Measurements from ENCODE around the gene ANKRD16. TPM values are rescaled to one million over a fixed set of nuclear protein-coding genes. Genes with fewer than 3 reads are reported as not detected.

Gene ANKRD16
- total RNA-seq, 1 donor from 2014 or later, result 5.9 TPM

GRCh38 chr10:5813341-5814109, 76.2 kb downstream of the ANKRD16 start, which contains the start of gene GDI2:
Gene GDI2, minus strand, starts transcription at chr10:5813434. Its CDS starts 176 bp downstream, at chr10:5813258.
- Histone ChIP-seq H2AFZ (replicated peaks) (peak within 1 kb of the TSS; percentile 73), H3F3A (ENCODE audit: low read depth) (peaks cover 26% of the 10 kb centered on the region), H3K27ac (peak within 1 kb of the TSS; percentile 94), H3K9ac (peak within 1 kb of the TSS; percentile 91), H3K4me3 (peak within 1 kb of the TSS; percentile 98), H3K79me2 (ENCODE audit: low read depth) (peaks cover 63% of the 10 kb centered on the region), H3K27me3 (no peaks in the 10 kb centered on the region), H3K9me3 (ENCODE audit: low read depth) (no peaks in the 10 kb centered on the region), H3K36me3 (no peaks in the 10 kb centered on the region), H4K20me1 (ENCODE audit: low read depth) (peaks cover 39% of the 10 kb centered on the region), H3K4me1 (peaks cover 34% of the 10 kb centered on the region), H3K4me2 (peak within 1 kb of the TSS; percentile 92)
- TF ChIP-seq EZH2phosphoT487 (IDR thresholded peaks at IDR 0.05), result no peak
- no peak for TF ChIP-seq EZH2 (IDR thresholded peaks at IDR 0.05)
- TF ChIP-seq CTCF (IDR thresholded peaks at IDR 0.05), result no peak
- peaks cover 30% of the 10 kb centered on the region for H3K4me1 Mint-ChIP-seq
- peak within 1 kb of the TSS; percentile 93 for H3K27ac Mint-ChIP-seq
- peaks cover 12% of the 10 kb centered on the region for H3K36me3 Mint-ChIP-seq
- DNase-seq (ENCODE audit: low spot score), result peak; percentile 98
- peaks cover 2% of the 10 kb centered on the region for H3K27me3 Mint-ChIP-seq (ENCODE audit: insufficient read depth, low read depth)
- no peaks in the 10 kb centered on the region for H3K9me3 Mint-ChIP-seq
- peak within 1 kb of the TSS; percentile 94 for H3K4me3 Mint-ChIP-seq

GRCh38 chr10:5813091-5813340, 76.7 kb downstream of the ANKRD16 start:
- no peaks in the 10 kb centered on the region for H3K36me3 ChIP-seq
- peak overlapping the region; percentile 73 for H2AFZ ChIP-seq (replicated peaks)
- peaks cover 44% of the 10 kb centered on the region for H4K20me1 ChIP-seq (ENCODE audit: low read depth)
- H3K27me3 ChIP-seq, result no peaks in the 10 kb centered on the region
- Mint-ChIP-seq H3K27me3 (ENCODE audit: insufficient read depth, low read depth) (peaks cover 2% of the 10 kb centered on the region), H3K9me3 (no peaks in the 10 kb centered on the region), H3K36me3 (peaks cover 12% of the 10 kb centered on the region), H3K27ac (peak overlapping the region; percentile 93), H3K4me1 (peaks cover 30% of the 10 kb centered on the region), H3K4me3 (peak overlapping the region; percentile 94)
- no peaks in the 10 kb centered on the region for H3K9me3 ChIP-seq (ENCODE audit: low read depth)
- no peak for DNase-seq (ENCODE audit: low spot score)
- peaks cover 26% of the 10 kb centered on the region for H3F3A ChIP-seq (ENCODE audit: low read depth)
- peak overlapping the region; percentile 90 for H3K9ac ChIP-seq
- TF ChIP-seq EZH2phosphoT487 (IDR thresholded peaks at IDR 0.05) (no peak), EZH2 (IDR thresholded peaks at IDR 0.05) (no peak), CTCF (IDR thresholded peaks at IDR 0.05) (no peak)
- peak overlapping the region; percentile 98 for H3K4me3 ChIP-seq
- peaks cover 34% of the 10 kb centered on the region for H3K4me1 ChIP-seq
- peak overlapping the region; percentile 94 for H3K27ac ChIP-seq
- peaks cover 68% of the 10 kb centered on the region for H3K79me2 ChIP-seq (ENCODE audit: low read depth)
- peak overlapping the region; percentile 82 for H3K4me2 ChIP-seq

GRCh38 chr10:5812283-5813090, 77.2 kb downstream of the ANKRD16 start:
- peak overlapping the region; percentile 90 for H3K9ac ChIP-seq
- Mint-ChIP-seq H3K27ac (peak overlapping the region; percentile 87), H3K36me3 (peaks cover 15% of the 10 kb centered on the region), H3K4me1 (peaks cover 32% of the 10 kb centered on the region), H3K27me3 (ENCODE audit: insufficient read depth, low read depth) (peaks cover 2% of the 10 kb centered on the region), H3K4me3 (peak overlapping the region; percentile 94), H3K9me3 (no peaks in the 10 kb centered on the region)
- no peaks in the 10 kb centered on the region for H3K27me3 ChIP-seq
- peak overlapping the region; percentile 73 for H2AFZ ChIP-seq (replicated peaks)
- no peaks in the 10 kb centered on the region for H3K9me3 ChIP-seq (ENCODE audit: low read depth)
- TF ChIP-seq EZH2phosphoT487 (IDR thresholded peaks at IDR 0.05) (no peak), CTCF (IDR thresholded peaks at IDR 0.05) (no peak), EZH2 (IDR thresholded peaks at IDR 0.05) (no peak)
- H4K20me1 ChIP-seq (ENCODE audit: low read depth), result peaks cover 49% of the 10 kb centered on the region
- H3K27ac ChIP-seq, result peak overlapping the region; percentile 94
- H3K4me1 ChIP-seq, result peaks cover 34% of the 10 kb centered on the region
- H3K4me2 ChIP-seq, result peak overlapping the region; percentile 82
- H3F3A ChIP-seq (ENCODE audit: low read depth), result peaks cover 26% of the 10 kb centered on the region
- H3K36me3 ChIP-seq, result no peaks in the 10 kb centered on the region
- peak overlapping the region; percentile 98 for H3K4me3 ChIP-seq
- H3K79me2 ChIP-seq (ENCODE audit: low read depth), result peaks cover 73% of the 10 kb centered on the region
- peak; percentile 75 for DNase-seq (ENCODE audit: low spot score)

Other genes with a start within 250 kb of the ANKRD16 start
- 15.0 and 18.1 TPM in 2 replicates for gene ASB13, start 223.3 kb downstream of the ANKRD16 start, total RNA-seq (ENCODE audit: low replicate concordance)
- 32.7 and 39.0 TPM in 2 replicates for gene TASOR2, start 205.1 kb downstream of the ANKRD16 start, total RNA-seq (ENCODE audit: low replicate concordance)
- gene GDI2, start 76.5 kb downstream of the ANKRD16 start, total RNA-seq (ENCODE audit: low replicate concordance), result 492 and 592 TPM in 2 replicates
- gene FBH1, start 350 bp upstream of the ANKRD16 start, total RNA-seq (ENCODE audit: low replicate concordance), result 37.7 and 59.6 TPM in 2 replicates
- gene IL15RA, start 87.7 kb upstream of the ANKRD16 start, total RNA-seq (ENCODE audit: low replicate concordance), result not detected in 2 replicates
- not detected in 2 replicates for gene IL2RA, start 172.5 kb upstream of the ANKRD16 start, total RNA-seq (ENCODE audit: low replicate concordance)
- gene RBM17, start 199.1 kb upstream of the ANKRD16 start, total RNA-seq (ENCODE audit: low replicate concordance), result 67.2 and 73.6 TPM in 2 replicates